Astrocyte (in vitro differentiated cells and primary cell): Measurements from ENCODE around the gene PIP4K2B.

ENCODE experiments used
- CTCF ChIP-seq: IDR thresholded peaks from 2 replicates; pipeline ENCODE4 v1.5.1; 2011; ENCODE audit warnings: low read depth, mild to moderate bottlenecking, inconsistent platforms, low read length, moderate library complexity; ENCODE audit not compliant: insufficient read depth
- EZH2 ChIP-seq: IDR thresholded peaks from 2 replicates; pipeline ENCODE4 v1.6.1; 2012; ENCODE audit warnings: mild to moderate bottlenecking, low read length, inconsistent platforms; ENCODE audit not compliant: insufficient read depth

- TF ChIP-seq CTCF (no peak), EZH2 (no peak)
These were observed 79.3 kb downstream of the PIP4K2B start for GRCh38 chr17:38719943-38720641.
